ENCODE results near the gene RIMS4. TPM values are rescaled to one million over a fixed set of nuclear protein-coding genes. Genes with fewer than 3 reads are reported as not detected.

Gene RIMS4
- total RNA-seq, 4 donors from 2014 or later, result 0.62 to 1.2 (median 0.64) TPM; not detected in 1

DNA sequence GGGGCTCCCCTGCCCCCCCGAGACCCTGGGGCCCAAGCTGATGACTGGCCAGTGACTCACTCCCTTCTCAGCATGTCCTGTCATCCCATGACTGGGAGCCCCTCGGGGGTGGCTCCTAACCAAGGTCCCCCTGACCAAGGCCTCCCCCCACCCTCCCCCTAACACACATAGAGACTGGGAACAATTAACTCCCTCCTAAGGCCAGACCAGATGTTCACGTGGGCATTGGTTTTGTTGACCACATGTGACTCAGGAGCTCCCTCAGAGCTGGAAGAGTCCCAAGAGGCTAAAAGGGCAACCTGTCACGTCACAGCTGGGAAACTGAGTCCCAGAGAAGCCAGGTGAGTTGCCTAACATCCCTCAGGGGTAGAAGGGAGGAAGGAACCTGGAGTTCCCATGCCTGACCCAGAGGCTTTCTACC is 105.8 kb downstream of the RIMS4 start:
- Histone ChIP-seq H3K9me3 (no peaks in the 10 kb centered on the region), H3K27me3 (no peaks in the 10 kb centered on the region), H3K4me3 (no peak overlapping the region), H3K27ac (peak overlapping the region; percentile 84), H3K4me1 (peaks cover 47% of the 10 kb centered on the region), H3K36me3 (no peaks in the 10 kb centered on the region)
- TF ChIP-seq POLR2A (IDR thresholded peaks at IDR 0.05) (no peak), POLR2AphosphoS5 (IDR thresholded peaks at IDR 0.05) (no peak), EP300 (IDR thresholded peaks at IDR 0.05) (no peak)
- TF ChIP-seq, protein P1, sequence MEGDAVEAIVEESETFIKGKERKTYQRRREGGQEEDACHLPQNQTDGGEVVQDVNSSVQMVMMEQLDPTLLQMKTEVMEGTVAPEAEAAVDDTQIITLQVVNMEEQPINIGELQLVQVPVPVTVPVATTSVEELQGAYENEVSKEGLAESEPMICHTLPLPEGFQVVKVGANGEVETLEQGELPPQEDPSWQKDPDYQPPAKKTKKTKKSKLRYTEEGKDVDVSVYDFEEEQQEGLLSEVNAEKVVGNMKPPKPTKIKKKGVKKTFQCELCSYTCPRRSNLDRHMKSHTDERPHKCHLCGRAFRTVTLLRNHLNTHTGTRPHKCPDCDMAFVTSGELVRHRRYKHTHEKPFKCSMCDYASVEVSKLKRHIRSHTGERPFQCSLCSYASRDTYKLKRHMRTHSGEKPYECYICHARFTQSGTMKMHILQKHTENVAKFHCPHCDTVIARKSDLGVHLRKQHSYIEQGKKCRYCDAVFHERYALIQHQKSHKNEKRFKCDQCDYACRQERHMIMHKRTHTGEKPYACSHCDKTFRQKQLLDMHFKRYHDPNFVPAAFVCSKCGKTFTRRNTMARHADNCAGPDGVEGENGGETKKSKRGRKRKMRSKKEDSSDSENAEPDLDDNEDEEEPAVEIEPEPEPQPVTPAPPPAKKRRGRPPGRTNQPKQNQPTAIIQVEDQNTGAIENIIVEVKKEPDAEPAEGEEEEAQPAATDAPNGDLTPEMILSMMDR (IDR thresholded peaks at IDR 0.05), result no peak
- 58% methylated on average over 4 of the region's 4 CpGs for WGBS
- DNase-seq (ENCODE audit: low spot score in 2 of 2), result no peak

DNA sequence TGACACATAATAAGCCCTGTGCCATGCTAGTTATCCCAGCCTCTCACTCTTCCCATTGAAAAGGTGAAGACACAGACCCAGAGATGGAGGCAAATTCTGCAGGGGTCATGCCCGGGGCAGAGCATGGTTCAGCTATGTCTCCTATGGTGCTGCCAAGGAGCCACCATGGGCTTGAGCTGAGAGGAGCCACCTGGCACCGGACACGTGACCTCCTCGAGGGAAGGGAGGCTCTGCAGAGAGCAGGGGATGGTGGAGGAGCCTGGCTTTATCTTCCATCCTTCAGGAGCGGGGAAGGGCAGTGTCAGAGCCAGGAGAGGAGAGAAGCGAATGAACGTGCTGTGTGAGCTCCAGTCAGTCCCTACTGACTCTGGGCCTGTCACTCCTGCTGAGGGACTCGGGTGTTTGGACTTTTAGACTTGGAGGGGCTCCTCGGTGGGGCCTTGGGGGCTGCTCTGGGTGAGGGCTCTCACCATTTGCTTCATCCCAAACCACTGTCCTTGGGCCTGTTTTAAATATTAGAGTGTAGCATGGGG is 106.3 kb downstream of the RIMS4 start:
- H3K27ac ChIP-seq, result peak overlapping the region; percentile 84

GRCh38 chr20:44703183-44703925 is 107.0 kb downstream of the RIMS4 start:
- Histone ChIP-seq H3K4me3 (no peak overlapping the region), H3K36me3 (no peaks in the 10 kb centered on the region), H3K27me3 (no peaks in the 10 kb centered on the region), H3K9me3 (no peaks in the 10 kb centered on the region), H3K4me1 (peaks cover 44% of the 10 kb centered on the region), H3K27ac (peak overlapping the region; percentile 84)
- TF ChIP-seq POLR2AphosphoS5 (IDR thresholded peaks at IDR 0.05) (no peak), EP300 (IDR thresholded peaks at IDR 0.05) (no peak), POLR2A (IDR thresholded peaks at IDR 0.05) (no peak)
- TF ChIP-seq, protein P1 (IDR thresholded peaks at IDR 0.05), result no peak
- 42% methylated on average over 10 of the region's 12 CpGs for WGBS
- DNase-seq (ENCODE audit: low spot score in 2 of 2), result no peak

More for the DNA sequence above, 106.3 kb downstream of the RIMS4 start:
- Histone ChIP-seq H3K36me3 (no peaks in the 10 kb centered on the region), H3K27me3 (no peaks in the 10 kb centered on the region), H3K9me3 (no peaks in the 10 kb centered on the region), H3K4me1 (peaks cover 44% of the 10 kb centered on the region), H3K4me3 (no peak overlapping the region)
- DNase-seq (ENCODE audit: low spot score in 2 of 2), result no peak
- WGBS, result 91% methylated on average over 9 of the region's 9 CpGs
- TF ChIP-seq EP300 (IDR thresholded peaks at IDR 0.05), result no peak
- no peak for TF ChIP-seq POLR2AphosphoS5 (IDR thresholded peaks at IDR 0.05)
- TF ChIP-seq, protein P1 (IDR thresholded peaks at IDR 0.05), result no peak
- no peak for TF ChIP-seq POLR2A (IDR thresholded peaks at IDR 0.05)

GRCh38 chr20:44702776-44703175 is 107.6 kb downstream of the RIMS4 start:
- no peaks in the 10 kb centered on the region for H3K27me3 ChIP-seq
- no peaks in the 10 kb centered on the region for H3K36me3 ChIP-seq
- WGBS, result 18% methylated on average over 9 of the region's 9 CpGs
- H3K9me3 ChIP-seq, result no peaks in the 10 kb centered on the region
- TF ChIP-seq, protein P1 (IDR thresholded peaks at IDR 0.05), result no peak
- TF ChIP-seq POLR2AphosphoS5 (IDR thresholded peaks at IDR 0.05), result peak in 2 of 3 donors; percentile 71 to 73
- H3K4me1 ChIP-seq, result peaks cover 44% of the 10 kb centered on the region
- H3K27ac ChIP-seq, result peak overlapping the region; percentile 84
- no peak overlapping the region for H3K4me3 ChIP-seq
- DNase-seq (ENCODE audit: low spot score in 2 of 2), result peak; percentile 92 to 94

GRCh38 chr20:44701858-44702256 is 108.5 kb downstream of the RIMS4 start:
- Histone ChIP-seq H3K27me3 (no peaks in the 10 kb centered on the region), H3K36me3 (no peaks in the 10 kb centered on the region), H3K9me3 (no peaks in the 10 kb centered on the region), H3K4me3 (no peak overlapping the region), H3K4me1 (peaks cover 44% of the 10 kb centered on the region), H3K27ac (peak overlapping the region; percentile 84)
- 87% methylated on average over 7 of the region's 7 CpGs for WGBS
- no peak for DNase-seq (ENCODE audit: low spot score in 2 of 2)
- TF ChIP-seq POLR2A (IDR thresholded peaks at IDR 0.05), result no peak
- TF ChIP-seq EP300 (IDR thresholded peaks at IDR 0.05), result no peak
- TF ChIP-seq, protein P1 (IDR thresholded peaks at IDR 0.05), result no peak
- no peak for TF ChIP-seq POLR2AphosphoS5 (IDR thresholded peaks at IDR 0.05)
